LNCAP (cell line): ENCODE results near the gene UQCC5.

ENCODE experiments used
- TF ChIP-seq, protein P1 (sequence below): fragments of 450-650 bp; IDR thresholded peaks from 2 replicates; pipeline ENCODE4 v1.5.1; 2017; ENCODE audit warnings: mild to moderate bottlenecking

The UQCC5 gene

DNA sequence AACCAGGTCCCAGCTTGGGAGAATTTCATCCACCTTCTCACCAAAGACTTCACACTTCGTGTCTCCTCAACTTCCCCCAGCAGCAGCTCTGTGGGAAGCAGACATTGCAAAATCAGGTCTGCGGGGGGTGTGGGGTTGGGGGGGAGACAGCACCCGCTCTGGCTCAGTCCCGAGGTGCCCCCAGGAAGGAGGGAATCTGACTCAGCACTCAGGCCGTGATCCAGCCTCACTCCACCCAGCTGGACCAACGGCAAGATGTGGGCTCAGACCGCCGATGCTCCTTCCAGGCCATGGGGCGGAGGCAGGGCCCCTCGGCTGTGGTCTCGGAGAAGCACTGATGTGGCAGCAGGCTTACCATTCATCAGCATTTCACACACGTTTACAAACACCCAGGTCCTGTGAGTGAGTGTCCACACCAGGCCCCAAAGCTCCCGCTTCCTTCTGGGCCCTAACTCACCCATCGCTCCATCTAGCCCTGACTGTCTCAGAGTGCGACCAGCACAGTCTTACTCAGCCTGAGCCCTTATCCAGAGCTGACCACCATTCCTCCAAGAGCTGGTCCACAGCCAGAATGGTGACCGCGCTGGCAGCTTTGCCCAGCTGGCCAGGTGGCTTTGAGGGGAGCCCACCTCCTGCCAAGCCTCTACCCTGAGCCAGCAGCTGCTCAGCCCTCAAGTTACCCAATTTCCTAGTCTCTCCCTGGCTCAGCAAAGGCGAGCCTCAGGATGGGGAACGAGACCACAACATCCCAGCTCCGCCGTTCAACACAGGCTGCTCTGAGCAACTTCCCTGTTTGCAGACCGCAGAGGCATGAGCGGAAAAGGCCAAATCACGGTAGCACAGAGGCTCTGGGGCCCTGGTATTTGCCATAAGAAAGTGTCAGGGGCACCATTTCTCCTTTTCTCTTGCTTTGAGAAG, 38.0 kb upstream of the UQCC5 start:
- TF ChIP-seq, protein P1, sequence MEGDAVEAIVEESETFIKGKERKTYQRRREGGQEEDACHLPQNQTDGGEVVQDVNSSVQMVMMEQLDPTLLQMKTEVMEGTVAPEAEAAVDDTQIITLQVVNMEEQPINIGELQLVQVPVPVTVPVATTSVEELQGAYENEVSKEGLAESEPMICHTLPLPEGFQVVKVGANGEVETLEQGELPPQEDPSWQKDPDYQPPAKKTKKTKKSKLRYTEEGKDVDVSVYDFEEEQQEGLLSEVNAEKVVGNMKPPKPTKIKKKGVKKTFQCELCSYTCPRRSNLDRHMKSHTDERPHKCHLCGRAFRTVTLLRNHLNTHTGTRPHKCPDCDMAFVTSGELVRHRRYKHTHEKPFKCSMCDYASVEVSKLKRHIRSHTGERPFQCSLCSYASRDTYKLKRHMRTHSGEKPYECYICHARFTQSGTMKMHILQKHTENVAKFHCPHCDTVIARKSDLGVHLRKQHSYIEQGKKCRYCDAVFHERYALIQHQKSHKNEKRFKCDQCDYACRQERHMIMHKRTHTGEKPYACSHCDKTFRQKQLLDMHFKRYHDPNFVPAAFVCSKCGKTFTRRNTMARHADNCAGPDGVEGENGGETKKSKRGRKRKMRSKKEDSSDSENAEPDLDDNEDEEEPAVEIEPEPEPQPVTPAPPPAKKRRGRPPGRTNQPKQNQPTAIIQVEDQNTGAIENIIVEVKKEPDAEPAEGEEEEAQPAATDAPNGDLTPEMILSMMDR: no peak

DNA sequence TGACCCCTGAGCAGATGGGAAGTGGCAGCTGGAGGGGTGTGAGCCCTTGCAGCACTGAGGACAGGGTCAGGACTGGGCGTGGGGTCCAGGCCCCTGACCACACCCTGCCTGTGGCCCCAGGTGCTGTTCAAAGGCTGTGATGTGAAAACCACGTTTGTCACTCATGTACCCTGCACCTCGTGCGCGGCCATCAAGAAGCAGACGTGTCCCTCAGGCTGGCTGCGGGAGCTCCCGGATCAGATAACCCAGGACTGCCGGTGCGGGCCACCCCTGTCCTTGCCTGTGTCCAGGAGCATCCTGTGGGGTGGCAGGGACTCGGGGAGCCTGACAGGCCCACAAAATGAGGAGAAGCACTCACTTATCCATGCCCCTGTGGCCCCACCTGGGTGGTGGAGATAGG, 35.4 kb upstream of the UQCC5 start:
- TF ChIP-seq, protein P1: no peak

DNA sequence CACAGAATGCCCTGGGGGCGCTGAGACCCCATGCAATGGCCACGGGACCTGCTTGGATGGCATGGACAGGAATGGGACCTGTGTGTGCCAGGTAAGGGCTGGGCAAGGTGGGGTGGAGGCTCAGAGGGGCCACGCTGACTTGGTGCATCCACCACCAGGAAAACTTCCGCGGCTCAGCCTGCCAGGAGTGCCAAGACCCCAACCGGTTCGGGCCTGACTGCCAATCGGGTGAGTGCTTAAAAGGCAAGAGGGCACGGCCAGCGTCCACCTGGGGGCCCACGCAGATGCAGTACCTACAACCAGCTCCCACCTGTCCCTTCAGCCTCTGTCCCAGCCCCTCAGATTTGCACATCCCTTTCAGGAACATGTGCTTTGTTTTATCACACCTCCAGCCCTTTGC, 34.4 kb upstream of the UQCC5 start:
- TF ChIP-seq, protein P1: no peak

DNA sequence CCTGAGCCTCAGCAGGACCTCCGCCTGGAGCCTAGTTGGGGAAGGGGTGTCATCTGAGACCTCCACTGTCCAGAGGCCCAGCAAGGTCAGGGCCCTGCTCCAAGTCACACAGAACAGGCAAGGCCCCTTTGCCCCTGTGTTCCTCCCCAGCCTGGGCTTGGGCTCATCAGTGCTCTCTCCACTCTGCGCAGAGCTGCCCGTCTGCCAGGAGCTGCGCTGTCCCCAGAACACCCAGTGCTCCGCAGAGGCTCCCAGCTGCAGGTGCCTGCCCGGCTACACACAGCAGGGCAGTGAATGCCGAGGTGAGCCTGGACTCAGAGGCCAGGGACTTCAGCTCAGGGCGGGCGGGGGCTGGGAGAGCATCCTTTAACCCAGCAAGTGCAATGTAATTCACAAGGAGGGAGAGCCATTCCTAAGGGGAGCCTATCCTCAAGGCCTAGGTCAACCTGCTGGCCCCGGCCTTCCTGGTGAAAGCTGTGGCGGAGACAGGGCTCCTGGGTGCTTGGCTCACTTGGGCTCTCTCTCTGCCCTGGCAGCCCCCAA, 33.5 kb upstream of the UQCC5 start:
- TF ChIP-seq, protein P1: no peak

DNA sequence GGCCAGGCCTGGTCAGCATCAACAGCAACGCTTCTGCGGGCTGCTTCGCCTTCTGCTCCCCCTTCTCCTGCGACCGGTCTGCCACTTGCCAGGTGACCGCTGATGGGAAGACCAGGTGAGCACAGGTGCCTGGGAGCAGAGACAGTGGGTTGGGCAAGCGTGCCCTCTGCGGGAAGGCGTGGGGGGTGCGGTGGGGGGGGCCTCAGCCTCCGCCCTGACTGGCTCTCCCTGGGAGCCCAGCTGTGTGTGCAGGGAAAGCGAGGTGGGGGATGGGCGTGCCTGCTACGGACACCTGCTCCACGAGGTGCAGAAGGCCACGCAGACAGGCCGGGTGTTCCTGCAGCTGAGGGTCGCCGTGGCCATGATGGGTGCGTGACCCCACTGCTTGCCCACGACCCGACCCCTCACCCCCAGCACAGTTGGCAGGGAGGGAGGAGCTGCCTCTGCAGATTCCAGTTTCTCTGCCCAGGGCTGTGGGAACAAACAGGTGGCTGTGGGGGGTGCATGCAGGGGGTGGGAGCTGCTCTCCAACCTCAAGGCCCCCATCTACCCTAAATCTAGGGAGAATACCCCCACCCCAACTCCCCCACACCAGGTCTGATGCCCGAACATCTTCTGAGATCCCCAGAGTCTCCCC, 32.5 kb upstream of the UQCC5 start:
- TF ChIP-seq, protein P1: no peak

DNA sequence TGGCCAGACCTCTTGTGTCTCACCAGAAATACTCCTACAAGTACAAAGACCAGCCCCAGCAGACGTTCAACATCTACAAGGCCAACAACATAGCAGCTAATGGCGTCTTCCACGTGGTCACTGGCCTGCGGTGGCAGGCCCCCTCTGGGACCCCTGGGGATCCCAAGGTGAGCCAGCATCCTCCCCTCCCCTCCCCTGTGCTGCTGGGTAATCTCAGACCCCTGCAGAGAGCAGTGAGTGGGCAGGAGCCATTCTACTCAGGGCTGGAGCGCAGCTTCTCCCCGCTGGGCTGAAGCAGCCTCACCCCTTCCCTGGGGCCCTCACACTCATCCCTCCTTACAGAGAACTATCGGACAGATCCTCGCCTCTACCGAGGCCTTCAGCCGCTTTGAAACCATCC, 31.4 kb upstream of the UQCC5 start:
- TF ChIP-seq, protein P1: no peak

DNA sequence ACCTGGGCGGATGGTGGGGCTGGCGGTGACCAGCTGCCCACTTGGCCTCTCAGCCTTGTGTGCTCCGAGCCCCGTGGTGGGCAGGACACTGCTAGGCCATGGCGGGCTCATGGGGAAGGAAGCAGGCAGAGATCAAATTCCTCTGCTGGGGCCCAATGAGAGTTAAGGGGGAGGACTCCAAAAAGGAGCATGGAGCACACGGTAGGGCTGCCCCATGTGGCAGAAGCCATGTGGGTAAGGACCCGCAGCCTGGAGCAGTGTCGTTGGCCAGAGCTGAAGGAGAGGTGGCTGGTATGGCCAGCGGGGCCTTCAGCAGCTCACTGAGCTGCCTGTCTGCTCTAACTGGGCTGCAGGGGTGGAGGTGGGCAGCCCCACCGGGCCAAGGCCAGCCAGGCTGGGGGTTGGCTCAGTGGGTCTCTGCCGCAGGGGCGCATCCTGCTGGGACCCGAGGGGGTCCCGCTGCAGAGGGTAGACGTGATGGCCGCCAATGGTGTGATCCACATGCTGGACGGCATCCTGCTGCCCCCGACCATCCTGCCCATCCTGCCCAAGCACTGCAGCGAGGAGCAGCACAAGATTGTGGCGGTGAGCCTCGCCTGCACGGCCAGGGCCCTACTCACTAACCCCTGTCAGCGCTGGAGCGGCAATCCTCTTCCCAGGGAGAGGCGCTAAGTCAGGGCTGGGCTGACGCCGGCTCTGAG, 30.0 kb upstream of the UQCC5 start:
- TF ChIP-seq, protein P1: no peak
